Suprapubic skin (tissue), 4 donors: ENCODE results near the gene PDE4D.

Source experiments
- POLR2A ChIP-seq, 2 donors: fragments of 450-650 bp; IDR thresholded peaks; one replicate each; pipeline ENCODE4 v1.6.1; 2017; ENCODE audit warnings: antibody characterized with exemption in 2 of 2, mild to moderate bottlenecking in 2 of 2, moderate library complexity in 2 of 2
- POLR2AphosphoS5 ChIP-seq, 3 donors: sonication (generic); formaldehyde crosslinking; IDR thresholded peaks; one replicate each; pipeline ENCODE4 v1.6.1; 2017; ENCODE audit warnings: antibody characterized with exemption in 3 of 3
- TF ChIP-seq, protein P1 (sequence below), 2 donors: fragments of 200-600 bp in 1 of 2; fragments of 450-650 bp in 1 of 2; sonication (generic) in 1 of 2; IDR thresholded peaks; one replicate each; pipeline ENCODE4 v1.5.1; 2016 to 2019; ENCODE audit warnings: antibody characterized with exemption in 2 of 2, mild to moderate bottlenecking in 1 of 2, moderate library complexity in 1 of 2

DNA sequence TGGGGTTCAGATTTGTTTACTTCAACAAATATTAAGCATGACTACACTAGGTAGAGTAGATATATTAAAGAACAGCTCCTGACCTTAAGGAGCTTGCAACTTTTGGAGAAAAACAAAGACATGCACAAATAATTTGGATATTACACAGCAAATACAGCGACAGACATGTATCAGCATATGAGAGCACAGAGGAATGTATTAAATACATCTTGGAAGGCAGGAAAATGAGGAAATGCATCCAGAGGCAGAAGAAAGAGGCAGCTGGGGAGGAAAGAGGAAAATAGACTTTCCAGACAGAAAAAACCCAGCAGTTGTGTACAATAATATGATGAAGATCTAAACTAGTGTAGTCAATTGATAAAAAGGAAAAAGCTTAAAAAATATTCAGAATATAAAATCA is 392.2 kb downstream of the PDE4D start:
- TF ChIP-seq, protein P1, sequence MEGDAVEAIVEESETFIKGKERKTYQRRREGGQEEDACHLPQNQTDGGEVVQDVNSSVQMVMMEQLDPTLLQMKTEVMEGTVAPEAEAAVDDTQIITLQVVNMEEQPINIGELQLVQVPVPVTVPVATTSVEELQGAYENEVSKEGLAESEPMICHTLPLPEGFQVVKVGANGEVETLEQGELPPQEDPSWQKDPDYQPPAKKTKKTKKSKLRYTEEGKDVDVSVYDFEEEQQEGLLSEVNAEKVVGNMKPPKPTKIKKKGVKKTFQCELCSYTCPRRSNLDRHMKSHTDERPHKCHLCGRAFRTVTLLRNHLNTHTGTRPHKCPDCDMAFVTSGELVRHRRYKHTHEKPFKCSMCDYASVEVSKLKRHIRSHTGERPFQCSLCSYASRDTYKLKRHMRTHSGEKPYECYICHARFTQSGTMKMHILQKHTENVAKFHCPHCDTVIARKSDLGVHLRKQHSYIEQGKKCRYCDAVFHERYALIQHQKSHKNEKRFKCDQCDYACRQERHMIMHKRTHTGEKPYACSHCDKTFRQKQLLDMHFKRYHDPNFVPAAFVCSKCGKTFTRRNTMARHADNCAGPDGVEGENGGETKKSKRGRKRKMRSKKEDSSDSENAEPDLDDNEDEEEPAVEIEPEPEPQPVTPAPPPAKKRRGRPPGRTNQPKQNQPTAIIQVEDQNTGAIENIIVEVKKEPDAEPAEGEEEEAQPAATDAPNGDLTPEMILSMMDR (IDR thresholded peaks at IDR 0.05), result no peak
- TF ChIP-seq POLR2AphosphoS5 (IDR thresholded peaks at IDR 0.05), result no peak
- TF ChIP-seq POLR2A (IDR thresholded peaks at IDR 0.05), result no peak
